Right lung (tissue), 5 donors: ENCODE measurements around the gene TMEM175. TPM values are rescaled to one million over a fixed set of nuclear protein-coding genes. Genes with fewer than 3 reads are reported as not detected.

Experiments
- DNase-seq, 2 donors: peaks; one replicate each; pipeline ENCODE4 v3.0.0-alpha.2; 2013
- polyA plus RNA-seq, 5 donors: library from polyadenylated mRNA; unstranded; fragments of 120-200 nt; gene quantifications; one replicate each; pipeline versions ENCODE4 v1.2.1 to v1.2.3, GENCODE V29; 2013; ENCODE audit warnings: inconsistent platforms in 1 of 5, low replicate concordance in 1 of 5; ENCODE audit not compliant: insufficient read length in 5 of 5, insufficient read depth in 1 of 5

Gene TMEM175
- polyA plus RNA-seq, 5 donors: 24.8 to 32.4 (median 28.5) TPM

GRCh38 chr4:946103-946450 lies 13.8 kb downstream of the TMEM175 start:
- no peak for DNase-seq

GRCh38 chr4:946517-947471 lies 14.5 kb downstream of the TMEM175 start:
- DNase-seq: no peak

- no peak for DNase-seq
These were observed 15.3 kb downstream of the TMEM175 start for GRCh38 chr4:947491-947971.

- no peak for DNase-seq
These were observed 16.1 kb downstream of the TMEM175 start for GRCh38 chr4:948101-948935.

GRCh38 chr4:948936-949300 lies 16.7 kb downstream of the TMEM175 start:
- DNase-seq: no peak

GRCh38 chr4:949656-950055 lies 17.4 kb downstream of the TMEM175 start:
- no peak for DNase-seq

- DNase-seq: no peak
These were observed 18.1 kb downstream of the TMEM175 start for GRCh38 chr4:950136-951020.

GRCh38 chr4:951186-951585 lies 18.9 kb downstream of the TMEM175 start:
- DNase-seq: no peak

- no peak for DNase-seq
These were observed 19.6 kb downstream of the TMEM175 start for GRCh38 chr4:951594-952468.

GRCh38 chr4:952881-953573 lies 20.8 kb downstream of the TMEM175 start:
- no peak for DNase-seq

GRCh38 chr4:953574-953915 lies 21.3 kb downstream of the TMEM175 start:
- no peak for DNase-seq

GRCh38 chr4:954211-955020 lies 22.2 kb downstream of the TMEM175 start:
- DNase-seq: no peak

- DNase-seq: no peak
These were observed 23.1 kb downstream of the TMEM175 start for GRCh38 chr4:955161-955921.

- DNase-seq: no peak
These were observed 23.7 kb downstream of the TMEM175 start for GRCh38 chr4:955931-956381.

GRCh38 chr4:956531-957230 lies 24.4 kb downstream of the TMEM175 start:
- DNase-seq: no peak

- no peak for DNase-seq
These were observed 24.9 kb downstream of the TMEM175 start for GRCh38 chr4:957231-957580.

GRCh38 chr4:957581-958313 lies 25.5 kb downstream of the TMEM175 start:
- no peak for DNase-seq
